ENCODE results near the gene ZNG1A.
"Not testable (repeated sequence)": the region's sequence is repeated elsewhere in the genome, so short reads cannot be mapped to it uniquely, and the experiment has no call there.

Gene ZNG1A

GRCh38 chr9:98775-99174 is 80.1 kb downstream of the ZNG1A start:
- H3K4me1 Mint-ChIP-seq (ENCODE audit: low read depth); H3K9me3 Mint-ChIP-seq; H3K27me3 Mint-ChIP-seq; H3K36me3 Mint-ChIP-seq (ENCODE audit: low read depth); H3K27ac Mint-ChIP-seq; H3K4me3 Mint-ChIP-seq; intact Hi-C loops (cut with micrococcal nuclease): not testable (repeated sequence)

GRCh38 chr9:94992-95391 is 83.9 kb downstream of the ZNG1A start:
- intact Hi-C loops (cut with micrococcal nuclease); H3K4me3 Mint-ChIP-seq; H3K9me3 Mint-ChIP-seq; H3K36me3 Mint-ChIP-seq (ENCODE audit: low read depth); H3K27ac Mint-ChIP-seq; H3K27me3 Mint-ChIP-seq; H3K4me1 Mint-ChIP-seq (ENCODE audit: low read depth): not testable (repeated sequence)

DNA sequence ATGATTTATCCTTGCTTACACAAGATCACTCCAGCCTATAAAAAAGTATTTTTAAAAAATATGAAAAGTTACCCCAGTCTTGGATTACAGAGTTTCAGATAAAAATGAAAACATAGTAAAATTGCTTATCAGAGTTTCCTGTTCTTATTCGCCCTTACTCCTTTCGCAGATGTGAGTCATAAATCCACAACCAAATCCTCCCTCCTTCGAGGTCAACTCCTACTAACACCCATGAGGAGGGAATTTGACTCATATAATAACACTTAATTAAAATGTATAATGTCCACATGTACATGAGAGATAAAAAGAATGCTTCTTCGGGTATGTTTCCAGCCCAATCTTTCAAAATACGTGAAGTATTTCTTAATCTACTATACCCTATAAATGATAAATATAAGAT is 84.5 kb downstream of the ZNG1A start:
- H3K4me1 Mint-ChIP-seq (ENCODE audit: low read depth); H3K9me3 Mint-ChIP-seq; H3K27me3 Mint-ChIP-seq; intact Hi-C loops (cut with micrococcal nuclease); H3K27ac Mint-ChIP-seq; H3K36me3 Mint-ChIP-seq (ENCODE audit: low read depth); H3K4me3 Mint-ChIP-seq: not testable (repeated sequence)

- H3K4me1 Mint-ChIP-seq (ENCODE audit: low read depth); H3K27me3 Mint-ChIP-seq; H3K36me3 Mint-ChIP-seq (ENCODE audit: low read depth); H3K27ac Mint-ChIP-seq; H3K9me3 Mint-ChIP-seq; intact Hi-C loops (cut with micrococcal nuclease); H3K4me3 Mint-ChIP-seq: not testable (repeated sequence)
Measured at GRCh38 chr9:93909-94308, 84.9 kb downstream of the ZNG1A start.

DNA sequence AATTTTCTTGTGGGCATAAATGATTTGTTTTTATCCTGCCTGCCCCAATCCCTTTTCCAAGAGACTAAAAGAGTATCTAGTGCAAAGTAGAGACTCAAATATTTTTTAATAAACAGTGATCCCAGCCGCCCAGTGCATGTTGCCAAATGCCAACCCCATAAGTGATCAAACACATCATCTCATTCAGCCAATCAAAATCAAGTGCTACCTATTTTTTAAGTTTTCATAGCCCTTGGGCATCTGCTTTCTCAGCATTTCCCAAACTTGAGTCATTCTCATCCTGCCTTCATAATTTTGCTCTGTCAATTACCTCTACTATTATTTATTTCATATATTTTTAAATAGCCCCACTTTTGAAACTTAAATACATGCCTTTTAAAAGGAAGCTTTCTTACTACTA is 88.0 kb downstream of the ZNG1A start:
- intact Hi-C loops (cut with micrococcal nuclease): not testable (repeated sequence)

GRCh38 chr9:88396-89037 is 90.3 kb downstream of the ZNG1A start:
- H3K36me3 Mint-ChIP-seq (ENCODE audit: low read depth); intact Hi-C loops (cut with micrococcal nuclease); H3K27me3 Mint-ChIP-seq: not testable (repeated sequence)

More for the DNA sequence above, 88.0 kb downstream of the ZNG1A start:
- not testable (repeated sequence) for H3K27ac Mint-ChIP-seq; H3K4me3 Mint-ChIP-seq; H3K36me3 Mint-ChIP-seq (ENCODE audit: low read depth); H3K4me1 Mint-ChIP-seq (ENCODE audit: low read depth); H3K27me3 Mint-ChIP-seq; H3K9me3 Mint-ChIP-seq

DNA sequence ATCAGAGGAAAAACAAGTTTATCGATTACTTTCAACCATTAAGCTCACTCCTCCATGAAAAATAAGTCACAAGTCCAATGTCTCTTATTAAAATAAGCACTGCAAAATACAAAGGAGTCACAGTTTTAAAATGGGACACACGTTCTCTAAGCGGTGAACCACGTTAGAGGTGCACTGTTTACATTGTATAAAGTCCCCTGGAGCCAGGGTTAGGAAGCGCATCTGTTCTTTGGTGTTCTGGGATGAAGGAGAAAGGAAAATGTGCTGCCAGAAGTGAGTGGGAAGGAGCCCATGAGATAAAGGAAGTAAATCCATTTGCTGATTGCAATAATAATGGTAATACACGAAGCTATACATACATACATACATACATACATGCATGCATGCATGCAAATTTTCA is 91.0 kb downstream of the ZNG1A start:
- H3K27me3 Mint-ChIP-seq; intact Hi-C loops (cut with micrococcal nuclease); H3K36me3 Mint-ChIP-seq (ENCODE audit: low read depth); H3K9me3 Mint-ChIP-seq; H3K4me3 Mint-ChIP-seq; H3K27ac Mint-ChIP-seq; H3K4me1 Mint-ChIP-seq (ENCODE audit: low read depth): not testable (repeated sequence)

More at GRCh38 chr9:88396-89037, 90.3 kb downstream of the ZNG1A start:
- not testable (repeated sequence) for H3K4me1 Mint-ChIP-seq (ENCODE audit: low read depth); H3K9me3 Mint-ChIP-seq; H3K27ac Mint-ChIP-seq; H3K4me3 Mint-ChIP-seq

- H3K36me3 Mint-ChIP-seq (ENCODE audit: low read depth); intact Hi-C loops (cut with micrococcal nuclease): not testable (repeated sequence)
Measured at GRCh38 chr9:87105-87504, 91.8 kb downstream of the ZNG1A start.

DNA sequence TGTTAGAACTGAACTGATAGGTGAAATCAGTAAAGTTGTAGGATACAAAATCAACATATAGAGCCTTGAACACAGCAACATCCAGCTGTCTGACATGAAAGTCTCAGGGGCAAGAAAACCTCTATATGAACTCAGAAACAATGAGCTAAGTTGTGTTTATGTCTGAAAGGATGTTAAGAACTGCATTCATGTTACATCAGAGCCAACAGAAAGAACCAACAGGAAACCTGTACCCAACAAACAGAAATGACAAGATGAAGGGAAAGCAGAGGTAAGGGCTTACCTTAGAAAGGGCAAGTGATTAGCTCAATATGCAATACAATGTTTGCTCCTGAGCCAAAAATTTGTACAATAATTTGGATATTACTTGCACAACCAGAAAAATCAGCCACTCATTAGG is 92.2 kb downstream of the ZNG1A start:
- H3K27ac Mint-ChIP-seq; H3K4me3 Mint-ChIP-seq; H3K36me3 Mint-ChIP-seq (ENCODE audit: low read depth); H3K9me3 Mint-ChIP-seq; intact Hi-C loops (cut with micrococcal nuclease); H3K4me1 Mint-ChIP-seq (ENCODE audit: low read depth); H3K27me3 Mint-ChIP-seq: not testable (repeated sequence)

More at GRCh38 chr9:87105-87504, 91.8 kb downstream of the ZNG1A start:
- not testable (repeated sequence) for H3K4me1 Mint-ChIP-seq (ENCODE audit: low read depth); H3K27ac Mint-ChIP-seq; H3K4me3 Mint-ChIP-seq; H3K9me3 Mint-ChIP-seq; H3K27me3 Mint-ChIP-seq

DNA sequence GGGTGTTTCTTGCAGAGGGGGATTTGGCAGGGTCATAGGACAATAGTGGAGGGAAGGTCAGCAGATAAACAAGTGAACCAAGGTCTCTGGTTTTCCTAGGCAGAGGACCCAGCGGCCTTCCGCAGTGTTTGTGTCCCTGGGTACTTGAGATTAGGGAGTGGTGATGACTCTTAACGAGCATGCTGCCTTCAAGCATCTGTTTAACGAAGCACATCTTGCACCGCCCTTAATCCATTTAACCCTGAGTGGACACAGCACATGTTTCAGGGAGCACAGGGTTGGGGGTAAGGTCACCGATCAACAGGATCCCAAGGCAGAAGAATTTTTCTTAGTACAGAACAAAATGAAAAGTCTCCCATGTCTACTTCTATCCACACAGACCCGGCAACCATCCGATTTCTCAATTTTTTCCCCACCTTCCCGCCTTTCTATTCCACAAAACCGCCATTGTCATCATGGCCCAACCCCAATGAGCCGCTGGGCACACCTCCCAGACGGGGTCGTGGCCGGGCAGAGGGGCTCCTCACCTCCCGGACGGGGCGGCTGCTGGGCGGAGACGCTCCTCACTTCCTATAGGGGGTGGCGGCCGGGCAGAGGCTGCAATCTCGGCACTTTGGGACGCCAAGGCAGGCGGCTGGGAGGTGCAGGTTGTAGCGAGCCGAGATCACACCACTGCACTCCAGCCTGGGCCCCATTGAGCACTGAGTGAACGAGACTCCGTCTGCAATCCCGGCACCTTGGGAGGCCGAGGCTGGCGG is 95.7 kb downstream of the ZNG1A start:
- H3K27me3 Mint-ChIP-seq; intact Hi-C loops (cut with micrococcal nuclease); H3K4me3 Mint-ChIP-seq; H3K4me1 Mint-ChIP-seq (ENCODE audit: low read depth); H3K27ac Mint-ChIP-seq; H3K36me3 Mint-ChIP-seq (ENCODE audit: low read depth); H3K9me3 Mint-ChIP-seq: not testable (repeated sequence)

DNA sequence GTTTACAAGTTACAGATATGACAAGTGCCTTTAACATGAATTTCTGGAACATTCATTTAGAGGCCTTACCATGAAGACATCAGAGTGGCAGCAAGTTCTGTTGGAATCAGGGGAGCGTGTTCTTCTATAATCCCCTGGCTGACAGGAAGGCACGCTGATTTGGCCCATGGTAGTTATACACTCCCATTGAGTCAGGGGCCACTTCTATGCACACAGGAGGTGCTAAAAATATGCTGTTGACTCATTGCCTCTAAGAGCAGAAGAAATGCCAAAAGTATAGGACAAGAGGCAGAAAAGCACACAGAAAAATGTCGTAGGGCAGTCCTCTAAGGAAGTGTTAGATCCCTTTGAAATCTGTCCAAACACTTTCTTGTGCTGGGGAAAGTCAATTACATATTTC is 100.5 kb downstream of the ZNG1A start:
- H3K36me3 Mint-ChIP-seq (ENCODE audit: low read depth); H3K9me3 Mint-ChIP-seq; H3K4me1 Mint-ChIP-seq (ENCODE audit: low read depth); H3K27ac Mint-ChIP-seq; H3K4me3 Mint-ChIP-seq; intact Hi-C loops (cut with micrococcal nuclease): not testable (repeated sequence)
- H3K27me3 Mint-ChIP-seq: peaks cover 11% of the 10 kb centered on the region

DNA sequence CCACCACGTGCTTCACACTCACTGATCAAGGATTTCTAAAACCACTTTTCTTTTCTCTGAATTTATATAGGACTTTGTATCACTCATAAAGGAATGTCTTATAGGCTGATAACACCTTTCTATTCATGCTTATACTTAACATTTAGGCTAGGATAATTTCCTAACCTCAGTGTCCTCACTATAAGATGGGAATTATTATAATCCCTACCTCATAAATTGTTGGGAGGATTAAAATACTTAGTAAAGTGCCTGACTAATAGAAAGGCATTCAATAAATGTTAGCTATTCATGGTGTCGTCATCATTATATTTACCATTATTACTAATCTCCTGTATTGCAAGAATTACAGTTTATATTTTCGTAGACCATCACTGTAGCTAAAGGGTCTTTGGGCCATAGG is 102.5 kb downstream of the ZNG1A start:
- H3K27ac Mint-ChIP-seq; H3K36me3 Mint-ChIP-seq (ENCODE audit: low read depth); H3K9me3 Mint-ChIP-seq; H3K4me3 Mint-ChIP-seq; H3K4me1 Mint-ChIP-seq (ENCODE audit: low read depth); intact Hi-C loops (cut with micrococcal nuclease): not testable (repeated sequence)
- peaks cover 16% of the 10 kb centered on the region for H3K27me3 Mint-ChIP-seq

DNA sequence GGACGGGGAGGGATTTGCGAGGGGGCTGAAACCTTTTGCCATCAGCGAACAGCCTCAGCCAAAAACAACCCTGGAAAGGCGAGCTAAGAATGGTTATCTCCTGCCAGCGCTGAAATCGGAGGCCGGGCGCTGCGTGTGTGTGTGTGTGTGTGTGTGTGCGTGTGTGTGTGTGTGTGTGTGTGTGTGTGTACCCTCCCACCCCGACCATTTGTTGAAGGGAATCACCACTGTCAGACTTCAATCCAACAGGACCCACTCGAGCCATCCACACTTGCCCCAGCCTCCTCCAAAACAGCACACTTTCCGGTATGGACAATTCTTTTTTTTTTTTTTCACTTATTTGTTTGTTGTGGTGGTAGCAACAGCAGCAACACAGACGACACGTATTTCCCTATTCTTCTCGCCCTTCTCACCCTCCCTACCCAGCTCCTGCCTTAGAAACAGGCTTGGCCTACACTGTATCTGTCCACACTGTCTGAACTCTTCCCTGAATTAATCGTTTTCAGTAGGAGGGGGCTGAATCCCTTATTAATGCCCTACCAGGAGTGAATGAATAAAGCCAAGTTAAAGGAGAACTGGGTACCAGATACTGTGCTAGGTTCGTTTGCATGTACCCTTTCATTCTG is 104.8 kb downstream of the ZNG1A start:
- Mint-ChIP-seq H3K4me3 (peak overlapping the region; percentile 76), H3K27me3 (peaks cover 16% of the 10 kb centered on the region)
- H3K4me1 Mint-ChIP-seq (ENCODE audit: low read depth); intact Hi-C loops (cut with micrococcal nuclease); H3K9me3 Mint-ChIP-seq; H3K36me3 Mint-ChIP-seq (ENCODE audit: low read depth); H3K27ac Mint-ChIP-seq: not testable (repeated sequence)

- H3K36me3 Mint-ChIP-seq (ENCODE audit: low read depth): not testable (repeated sequence)
Measured at GRCh38 chr9:73076-73899, 105.6 kb downstream of the ZNG1A start.

More at GRCh38 chr9:73076-73899, 105.6 kb downstream of the ZNG1A start:
- peaks cover 16% of the 10 kb centered on the region for H3K27me3 Mint-ChIP-seq
- H3K9me3 Mint-ChIP-seq; intact Hi-C loops (cut with micrococcal nuclease); H3K27ac Mint-ChIP-seq; H3K4me1 Mint-ChIP-seq (ENCODE audit: low read depth): not testable (repeated sequence)
- peak overlapping the region; percentile 76 for H3K4me3 Mint-ChIP-seq
